ENCODE measurements around the gene ZNF341. TPM values are rescaled to one million over a fixed set of nuclear protein-coding genes. Genes with fewer than 3 reads are reported as not detected.

Gene ZNF341
- total RNA-seq, 1 experiment from 2014 or later, result 2.6 TPM

DNA sequence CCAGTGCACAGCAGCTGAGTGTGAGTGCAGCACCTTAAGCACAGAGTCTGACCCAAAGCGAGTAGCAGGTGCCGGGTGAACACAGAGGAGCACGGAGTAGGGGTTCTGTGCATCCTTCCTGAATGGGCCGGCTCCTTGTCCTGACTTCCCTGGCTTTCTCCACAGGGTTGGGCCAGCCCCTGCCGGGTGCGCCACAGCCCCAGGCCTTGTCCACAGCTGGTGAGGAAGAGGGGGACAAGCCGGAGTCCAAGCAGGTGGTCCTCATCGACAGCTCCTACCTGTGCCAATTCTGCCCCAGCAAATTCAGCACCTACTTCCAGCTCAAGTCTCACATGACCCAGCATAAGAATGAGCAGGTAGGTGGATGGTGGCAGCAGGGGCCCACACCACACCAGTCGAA lies 34.9 kb downstream of the ZNF341 start:
- no peak for DNase-seq (ENCODE audit: low read depth)

DNA sequence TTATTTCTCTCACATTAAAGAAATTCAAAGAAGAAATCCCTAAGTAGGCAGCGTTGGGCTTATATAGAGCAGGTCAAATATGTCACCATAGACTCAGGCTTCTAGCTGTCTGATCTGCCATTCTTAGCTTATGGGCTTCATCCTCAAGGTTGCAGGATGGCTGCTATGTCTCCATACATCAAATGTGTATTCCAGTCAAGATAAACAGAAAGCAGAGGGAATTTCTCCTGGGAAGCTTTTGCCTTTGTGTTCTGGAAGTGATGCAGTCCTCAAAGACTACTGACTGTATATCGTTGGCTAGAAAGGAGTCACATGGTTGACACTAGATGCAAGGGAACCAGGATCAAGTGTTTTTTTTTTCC lies 36.0 kb downstream of the ZNF341 start:
- DNase-seq (ENCODE audit: low read depth), result no peak

DNA sequence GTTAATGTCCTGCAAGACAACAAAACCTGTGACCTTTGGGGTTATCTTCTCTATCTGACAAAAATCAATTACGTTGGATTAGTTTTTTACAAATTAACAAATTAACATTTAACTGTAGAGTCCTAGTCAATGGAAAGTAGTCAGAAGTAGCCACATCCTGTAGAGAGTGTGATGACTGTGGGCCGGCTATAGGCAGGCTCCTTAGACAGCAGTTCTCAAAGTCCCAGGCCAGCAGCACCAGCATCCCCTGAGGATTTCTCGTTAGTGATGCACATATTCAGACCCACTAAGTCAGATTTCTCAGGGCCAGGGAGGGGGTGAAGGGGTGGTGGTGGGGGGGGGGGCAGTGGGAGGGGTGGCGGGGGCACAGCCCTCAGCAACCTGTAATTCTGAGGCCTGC lies 37.2 kb downstream of the ZNF341 start:
- DNase-seq (ENCODE audit: low read depth), result no peak

DNA sequence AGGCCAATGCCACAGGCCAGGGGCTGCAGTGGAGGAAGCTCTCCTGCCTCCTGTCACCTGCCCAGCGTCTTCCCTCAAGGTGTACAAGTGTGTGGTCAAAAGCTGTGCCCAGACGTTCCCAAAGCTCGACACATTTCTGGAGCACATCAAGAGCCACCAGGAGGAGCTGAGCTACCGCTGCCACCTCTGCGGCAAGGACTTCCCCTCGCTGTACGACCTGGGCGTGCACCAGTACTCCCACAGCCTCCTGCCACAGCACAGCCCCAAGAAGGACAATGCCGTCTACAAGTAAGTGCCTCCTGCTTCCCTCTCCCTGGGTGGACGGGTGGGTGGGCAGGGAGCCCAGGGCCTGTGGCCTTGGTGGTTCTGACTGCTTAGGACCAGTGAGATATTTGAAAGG lies 38.2 kb downstream of the ZNF341 start:
- no peak for DNase-seq (ENCODE audit: low read depth)

DNA sequence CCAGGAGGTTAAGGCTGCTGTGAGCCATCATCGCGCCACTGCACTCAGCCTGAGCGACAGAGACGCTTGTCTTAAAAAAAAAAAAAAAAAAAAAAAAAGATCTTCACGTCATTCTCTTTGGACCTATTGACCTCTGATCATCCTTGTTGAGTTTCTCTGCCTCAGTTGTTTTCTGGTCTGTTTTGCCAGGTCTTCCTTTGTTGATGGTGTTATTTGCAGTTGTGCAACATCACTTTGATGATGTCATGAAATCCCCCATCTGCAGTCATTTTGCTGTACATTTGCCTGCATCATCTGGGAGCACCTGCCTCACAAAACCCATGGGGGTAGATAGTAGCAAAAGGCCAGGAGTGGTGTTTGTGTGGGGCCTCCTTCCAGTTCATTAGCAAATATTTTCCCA lies 40.1 kb downstream of the ZNF341 start:
- no peak for DNase-seq (ENCODE audit: low read depth)

DNA sequence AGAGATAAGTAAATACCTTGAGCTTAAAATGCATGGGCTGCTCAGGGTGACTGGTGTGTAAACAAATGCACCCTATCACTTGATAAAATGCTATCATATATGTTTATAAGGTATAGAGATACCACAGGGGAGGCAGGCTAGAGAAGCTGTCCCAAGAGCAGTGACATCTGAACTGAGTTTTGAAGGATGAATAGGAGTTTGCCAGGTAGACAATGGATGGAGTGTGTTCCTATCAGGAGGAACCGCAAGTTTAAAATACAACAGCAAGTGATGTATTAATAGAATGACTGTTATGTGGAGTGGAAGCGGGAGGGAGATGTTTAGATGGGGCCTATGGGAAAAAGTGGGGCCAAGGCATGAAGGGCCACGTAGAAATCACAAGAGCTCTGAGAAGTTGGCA lies 40.6 kb downstream of the ZNF341 start:
- no peak for DNase-seq (ENCODE audit: low read depth)

DNA sequence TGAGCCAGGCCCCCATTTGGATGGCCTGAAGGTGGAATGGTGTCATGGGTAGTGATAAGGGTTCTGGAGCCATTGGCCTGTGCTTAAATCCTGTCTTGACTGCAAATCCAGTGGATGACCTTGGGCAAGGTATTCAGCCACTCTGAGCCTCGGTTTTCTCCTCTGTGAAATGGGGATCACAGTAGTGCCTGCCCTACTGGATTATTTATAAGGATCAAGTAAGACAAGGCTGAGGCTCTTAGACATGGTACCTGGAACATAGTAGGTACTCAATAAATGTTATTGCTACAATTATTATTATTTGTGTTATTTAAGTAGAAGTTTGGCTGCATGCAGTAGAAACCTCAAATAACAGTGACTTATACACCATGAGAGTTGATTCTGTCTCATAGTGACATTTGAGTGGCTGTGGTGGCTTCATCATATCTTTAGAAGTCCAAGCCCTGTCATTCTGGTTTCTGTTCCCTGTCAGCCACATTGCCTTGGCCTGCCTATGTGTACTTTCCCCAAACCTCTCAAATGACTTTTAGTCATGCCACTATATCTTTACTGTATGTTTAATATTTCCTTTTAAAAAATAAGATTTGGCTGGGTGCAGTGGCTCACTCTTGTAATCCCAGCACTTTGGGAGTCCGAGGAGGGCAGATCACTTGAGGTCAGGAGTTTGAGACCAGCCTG lies 41.8 kb downstream of the ZNF341 start:
- no peak for DNase-seq (ENCODE audit: low read depth)

DNA sequence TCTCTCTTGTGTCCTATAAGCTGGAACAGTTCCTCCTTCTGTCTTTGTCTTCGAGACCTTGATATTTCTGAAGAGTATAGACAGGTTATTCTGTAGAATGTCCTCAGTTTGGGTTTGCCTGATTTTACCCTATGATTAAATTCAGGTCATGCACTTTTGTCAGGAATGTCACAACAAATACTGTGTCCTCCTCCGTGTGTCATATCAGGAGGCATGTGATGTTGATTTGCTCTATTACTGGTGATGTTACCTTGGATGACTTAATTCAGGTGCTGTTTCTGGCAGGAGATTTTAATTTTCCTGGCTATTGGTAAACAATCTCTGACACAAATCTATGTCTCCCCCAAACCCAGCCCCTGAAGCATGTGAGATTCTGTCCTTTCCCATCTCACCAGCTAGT lies 46.0 kb downstream of the ZNF341 start:
- no peak for DNase-seq (ENCODE audit: low read depth)

DNA sequence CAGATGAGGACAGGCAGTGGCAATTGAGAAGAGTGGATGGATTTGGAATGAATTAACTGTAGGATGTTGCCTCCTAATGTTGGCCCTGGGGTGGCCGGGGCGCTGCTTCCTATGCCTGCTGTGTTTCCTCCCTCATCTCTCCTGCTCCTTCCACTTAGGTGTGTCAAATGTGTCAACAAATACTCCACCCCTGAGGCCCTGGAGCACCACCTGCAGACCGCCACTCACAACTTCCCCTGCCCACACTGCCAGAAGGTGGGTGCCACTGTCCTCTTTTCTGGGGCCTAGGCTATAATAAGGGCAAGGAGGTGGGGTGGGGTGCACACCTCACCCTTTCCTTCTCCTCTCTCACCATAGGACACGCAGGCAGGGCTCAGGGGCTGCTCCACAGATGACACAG lies 49.3 kb downstream of the ZNF341 start:
- no peak for DNase-seq (ENCODE audit: low read depth)

DNA sequence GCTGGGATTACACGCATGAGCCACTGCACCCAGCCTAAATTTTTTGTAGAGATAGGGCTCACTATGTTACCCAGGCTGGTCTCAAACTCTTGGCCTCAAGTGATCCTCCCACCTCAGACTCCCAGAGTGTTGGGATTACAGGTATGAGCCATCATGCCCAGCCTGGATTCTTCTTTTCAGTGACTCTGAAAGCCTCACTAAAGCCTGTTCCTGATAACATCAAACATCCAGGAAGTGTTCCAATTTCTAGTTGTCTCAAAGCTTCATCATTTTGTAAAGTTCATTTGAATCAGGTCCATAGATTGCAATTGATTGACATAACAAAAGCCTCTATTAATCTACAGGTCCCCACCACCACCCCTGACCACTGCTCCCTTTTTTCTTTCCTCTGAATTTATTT lies 50.1 kb downstream of the ZNF341 start:
- DNase-seq (ENCODE audit: low read depth), result no peak

DNA sequence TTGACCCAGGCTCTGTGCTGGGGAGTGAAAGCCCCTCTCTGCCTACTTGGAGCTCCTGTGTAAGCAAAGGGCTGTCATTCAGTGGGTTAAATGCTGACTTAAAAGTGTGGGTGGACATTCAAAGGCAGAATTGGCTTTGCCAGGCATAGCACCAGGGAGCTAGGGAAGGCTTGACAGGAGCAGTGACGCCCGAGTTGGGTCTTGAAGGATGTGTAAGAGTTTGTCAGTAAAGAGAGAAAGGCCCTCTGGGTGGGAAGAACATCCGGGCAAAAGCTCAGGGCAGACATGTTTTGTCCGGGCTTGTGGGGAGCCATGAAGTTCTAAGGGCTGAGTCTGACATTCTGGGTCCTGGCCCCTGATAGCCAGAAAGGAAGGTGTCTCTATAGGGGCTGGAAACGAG lies 51.5 kb downstream of the ZNF341 start:
- no peak for DNase-seq (ENCODE audit: low read depth)

DNA sequence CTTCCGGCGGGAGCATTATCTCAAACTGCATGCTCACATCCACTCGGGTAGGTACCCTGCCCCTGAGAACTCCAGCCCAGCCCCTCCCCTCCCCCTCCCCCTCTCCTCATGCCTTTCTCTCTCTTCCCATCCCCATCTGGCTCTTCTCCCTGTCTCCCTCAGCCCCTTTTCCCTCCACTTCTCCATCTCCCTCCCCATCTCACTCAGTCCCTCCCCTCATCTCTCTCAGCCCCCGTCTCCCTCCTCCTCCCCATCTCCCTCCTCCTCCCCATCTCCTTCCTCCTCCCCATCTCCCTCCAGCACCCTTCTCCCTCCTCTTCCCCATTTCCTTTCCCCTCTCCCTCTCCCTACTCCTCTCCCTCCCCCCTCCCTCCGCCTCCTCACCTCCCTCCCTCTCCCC lies 52.0 kb downstream of the ZNF341 start:
- no peak for DNase-seq (ENCODE audit: low read depth)

DNA sequence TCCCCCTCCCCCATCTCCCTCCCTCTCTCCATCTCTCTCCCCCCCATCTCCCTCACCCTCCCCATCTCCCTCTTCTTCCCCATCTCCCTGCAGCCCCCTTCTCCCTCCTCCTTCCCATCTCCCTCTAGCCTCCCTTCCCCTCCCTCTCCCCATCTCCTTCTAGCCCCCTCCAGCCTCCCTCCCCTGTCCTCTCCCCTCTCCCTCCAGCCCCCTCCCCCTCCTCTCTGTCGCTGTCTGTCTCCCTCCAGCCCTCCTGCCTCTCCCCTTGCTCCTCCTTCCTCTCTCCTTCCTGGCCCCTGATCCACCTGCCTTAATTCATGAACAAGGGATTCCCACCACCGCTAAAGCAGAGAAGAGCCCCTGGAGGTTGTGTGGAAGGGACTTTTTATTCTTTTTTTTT lies 52.4 kb downstream of the ZNF341 start:
- DNase-seq (ENCODE audit: low read depth), result no peak

DNA sequence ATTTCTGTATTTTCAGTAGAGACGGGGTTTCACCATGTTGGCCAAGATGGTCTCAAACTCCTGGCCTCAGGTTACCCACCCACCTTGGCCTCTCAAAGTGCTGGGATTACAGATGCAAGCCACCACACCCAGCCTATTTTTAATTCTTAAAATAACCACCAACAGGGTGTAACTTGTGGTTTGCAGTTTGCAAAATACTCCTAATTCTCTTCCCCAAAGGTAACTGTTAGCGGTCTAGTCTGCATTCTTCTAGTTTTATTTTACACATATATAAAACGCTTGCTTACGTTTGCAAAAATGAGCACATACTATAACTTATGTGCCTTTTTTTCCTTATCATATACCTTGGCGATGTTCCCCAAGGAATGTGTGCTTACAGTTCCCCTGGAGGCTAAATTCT lies 53.7 kb downstream of the ZNF341 start:
- DNase-seq (ENCODE audit: low read depth), result no peak

DNA sequence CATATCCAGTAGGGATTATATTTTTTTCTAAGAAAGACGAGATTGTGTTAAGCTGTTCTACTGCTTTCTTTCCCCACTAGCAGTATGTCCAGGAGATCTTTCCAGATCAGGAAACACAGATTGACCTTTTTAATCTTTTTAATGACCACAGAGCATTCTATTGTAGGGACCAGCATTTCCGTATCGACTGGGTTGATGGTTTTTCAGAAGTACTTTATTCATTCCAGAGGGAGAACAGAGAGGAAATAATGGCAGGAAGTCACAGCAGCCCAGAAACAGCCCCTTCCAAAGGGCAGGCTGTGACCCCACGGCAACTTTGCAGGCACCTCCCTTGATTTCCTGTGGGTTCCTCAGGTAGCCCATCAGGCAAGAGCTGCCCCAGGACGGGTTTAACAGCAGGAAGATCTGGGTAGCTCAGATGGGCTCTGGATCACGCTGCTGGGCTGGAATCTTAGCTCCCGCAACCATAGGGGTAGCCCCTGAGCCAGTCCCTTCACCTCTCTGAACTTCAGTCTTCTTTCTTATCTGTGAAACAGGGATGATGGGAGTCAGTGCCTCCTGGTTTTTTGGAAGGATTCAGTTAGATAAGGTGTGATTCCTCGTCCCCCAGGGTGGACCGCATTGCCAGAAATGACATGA lies 55.6 kb downstream of the ZNF341 start:
- DNase-seq (ENCODE audit: low read depth), result no peak

DNA sequence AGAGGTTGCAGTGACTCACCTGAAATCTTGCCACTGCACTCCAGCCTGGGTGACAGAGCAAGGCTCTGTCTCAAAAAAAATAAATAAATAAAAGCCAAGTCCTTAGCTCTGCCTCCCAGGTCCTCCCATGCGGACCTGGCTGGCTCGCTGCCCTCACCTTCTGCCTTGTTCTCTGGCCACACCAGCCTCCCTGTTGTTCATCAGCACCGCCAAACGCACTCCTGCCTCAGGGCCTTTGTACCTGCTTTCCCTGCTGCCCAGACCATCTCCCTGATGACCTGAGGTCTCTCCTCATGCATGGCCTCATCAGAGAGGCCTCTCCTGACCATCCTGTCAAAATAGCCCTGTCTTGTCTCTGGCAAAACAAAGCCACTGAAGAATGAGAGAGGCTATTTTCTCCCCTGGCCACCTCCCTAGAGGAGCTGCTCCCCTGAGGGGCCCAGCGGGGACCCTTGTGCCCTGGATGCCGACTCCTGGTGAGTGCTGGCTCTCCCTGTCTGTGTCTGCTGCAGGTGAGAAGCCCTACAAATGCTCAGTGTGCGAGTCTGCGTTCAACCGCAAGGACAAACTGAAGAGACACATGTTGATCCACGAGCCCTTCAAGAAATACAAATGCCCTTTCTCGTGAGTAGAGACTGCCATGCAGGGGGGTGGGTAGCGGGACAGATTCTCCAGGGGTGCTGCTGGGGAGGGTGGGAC lies 56.7 kb downstream of the ZNF341 start:
- peak; percentile 35 for DNase-seq (ENCODE audit: low read depth)

DNA sequence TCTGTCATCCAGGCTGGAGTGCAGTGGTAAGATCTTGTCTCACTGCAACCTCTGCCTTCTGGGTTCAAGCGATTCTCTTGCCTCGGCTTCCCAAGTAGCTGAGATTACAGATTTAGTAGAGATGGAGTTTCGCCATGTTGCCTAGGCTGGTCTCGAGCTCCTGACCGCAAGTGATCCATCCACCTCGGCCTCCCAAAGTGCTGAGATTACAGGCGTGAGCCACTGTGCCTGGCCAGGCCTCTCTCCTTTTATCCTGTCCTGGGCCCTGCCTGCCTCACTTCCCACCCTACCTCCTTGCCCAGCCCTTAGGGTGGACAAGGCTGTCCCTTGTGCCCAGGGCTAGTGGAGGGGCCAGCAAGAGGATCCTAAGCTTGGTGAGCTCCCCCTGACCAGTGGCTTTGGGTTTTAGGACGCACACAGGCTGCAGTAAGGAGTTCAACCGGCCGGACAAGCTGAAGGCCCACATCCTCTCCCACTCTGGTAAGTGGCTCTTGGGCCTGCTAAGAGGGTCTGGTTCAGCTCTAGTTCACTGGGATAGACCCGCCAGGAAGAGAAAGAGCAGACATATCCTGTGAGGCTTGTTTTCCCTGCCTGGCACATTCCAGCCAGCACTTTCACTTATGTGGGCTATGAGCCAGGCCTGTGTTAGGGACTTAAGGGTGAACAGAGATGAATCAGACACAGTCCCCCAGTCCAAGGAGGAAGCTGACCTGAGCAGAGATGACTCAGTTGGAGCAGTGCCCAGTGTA lies 57.5 kb downstream of the ZNF341 start:
- DNase-seq (ENCODE audit: low read depth), result peak; percentile 100

DNA sequence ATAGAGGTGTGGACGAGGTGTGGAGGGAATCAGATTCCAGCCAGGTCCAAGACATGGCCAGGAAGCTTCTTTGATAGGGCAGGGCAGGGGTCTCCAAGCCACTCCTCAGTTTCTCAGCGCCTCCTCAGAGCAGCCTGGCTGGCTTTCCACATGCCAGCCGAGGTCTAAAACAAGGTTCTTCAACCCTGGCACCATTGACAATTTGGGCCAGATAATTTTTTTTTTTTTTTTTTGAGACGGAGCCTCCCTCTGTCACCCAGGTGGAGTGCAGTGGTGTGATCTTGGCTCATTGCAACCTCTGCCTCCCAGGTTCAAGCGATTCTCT lies 58.0 kb downstream of the ZNF341 start:
- DNase-seq (ENCODE audit: low read depth), result no peak

DNA sequence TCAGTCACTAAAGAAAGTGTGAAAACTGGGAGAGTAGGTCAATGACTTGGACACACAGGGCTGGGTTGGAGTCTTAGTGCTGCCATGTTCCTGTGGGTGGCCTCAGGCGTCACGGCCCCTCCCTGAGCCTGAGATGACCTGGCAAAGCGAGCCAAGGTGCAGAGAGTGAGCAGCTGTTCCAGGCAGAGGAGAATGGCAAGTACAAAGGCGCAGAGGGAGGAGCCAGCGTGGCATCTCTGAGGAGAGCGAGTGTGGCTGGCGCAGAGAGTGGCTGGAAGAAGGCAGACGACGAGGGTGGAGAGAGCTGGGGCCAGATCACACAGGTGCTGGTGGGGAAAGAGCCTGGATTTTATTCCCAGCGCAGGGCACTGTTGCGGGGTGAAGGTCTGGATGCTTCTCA lies 58.8 kb downstream of the ZNF341 start:
- DNase-seq (ENCODE audit: low read depth), result no peak

DNA sequence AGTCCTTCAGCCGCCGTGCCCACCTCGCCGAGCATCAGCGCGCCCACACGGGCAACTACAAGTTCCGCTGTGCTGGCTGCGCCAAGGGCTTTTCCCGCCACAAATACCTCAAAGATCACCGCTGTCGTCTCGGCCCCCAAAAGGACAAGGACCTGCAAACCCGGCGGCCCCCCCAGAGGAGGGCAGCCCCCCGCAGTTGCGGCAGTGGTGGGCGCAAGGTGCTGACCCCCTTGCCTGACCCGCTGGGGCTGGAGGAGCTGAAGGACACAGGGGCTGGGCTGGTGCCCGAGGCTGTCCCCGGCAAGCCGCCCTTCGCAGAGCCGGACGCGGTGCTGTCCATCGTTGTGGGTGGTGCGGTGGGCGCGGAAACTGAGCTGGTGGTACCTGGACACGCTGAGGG lies 59.2 kb downstream of the ZNF341 start:
- no peak for DNase-seq (ENCODE audit: low read depth)

DNA sequence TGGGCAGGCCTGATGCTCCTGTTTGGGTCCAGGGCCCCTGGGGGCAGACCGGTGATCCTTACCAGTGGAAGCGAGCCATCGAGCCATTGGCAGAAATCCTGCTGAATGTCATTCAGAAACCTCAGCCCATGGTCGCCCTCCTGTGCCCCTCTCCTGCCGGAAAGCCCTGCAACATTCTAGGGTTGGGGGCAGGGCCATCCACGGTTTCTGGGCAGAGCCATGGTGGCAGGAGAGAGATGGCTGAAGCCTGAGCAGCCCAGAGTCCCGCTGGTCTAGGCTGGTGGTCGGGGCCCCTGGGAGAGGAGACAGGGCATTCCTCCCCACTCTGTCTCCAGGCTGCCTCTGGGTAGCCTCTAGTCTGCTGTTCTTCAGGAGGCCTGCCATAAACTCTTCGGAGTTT lies 59.7 kb downstream of the ZNF341 start:
- DNase-seq (ENCODE audit: low read depth), result no peak

DNA sequence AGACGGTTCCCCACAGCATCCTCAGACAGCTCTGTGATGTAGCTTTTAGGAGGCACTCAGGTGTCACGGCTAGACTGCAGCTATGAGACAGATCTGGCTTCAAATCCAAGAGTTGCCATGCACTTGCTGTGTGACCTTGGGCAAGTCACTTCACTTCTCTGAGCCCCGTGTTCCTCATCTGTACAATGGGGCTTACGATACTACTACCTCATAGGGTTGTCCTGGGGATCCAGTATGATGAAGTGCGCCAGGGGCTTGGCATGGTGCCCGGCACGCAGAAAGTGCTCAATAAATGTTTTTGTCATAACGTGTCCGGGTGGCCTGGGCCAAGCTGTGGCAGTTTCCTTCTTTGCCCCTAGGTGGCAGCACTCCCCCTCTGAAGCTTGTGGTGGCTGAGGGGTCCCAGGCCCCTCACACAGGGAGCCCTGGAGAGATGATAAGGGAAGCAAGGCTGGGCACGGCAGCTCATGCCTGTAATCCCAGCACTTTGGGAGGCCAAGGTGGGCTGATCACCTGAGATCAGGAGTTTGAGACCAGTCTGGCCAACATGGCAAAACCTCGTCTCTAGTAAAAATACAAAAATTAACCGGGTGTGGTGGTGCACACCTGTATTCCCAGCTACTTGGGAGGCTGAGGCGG lies 60.3 kb downstream of the ZNF341 start:
- no peak for DNase-seq (ENCODE audit: low read depth)
